Body of pancreas (tissue), 4 donors: ENCODE measurements around the gene GPHA2.

Experiments used
- CTCF ChIP-seq, 7 experiments: fragments of 450-650 bp in 4 of 7; fragments of 200-600 bp in 3 of 7; sonication (generic) in 3 of 7; IDR thresholded peaks; one replicate each; pipeline ENCODE4 v1.5.1; 2016 to 2019; ENCODE audit warnings: antibody characterized with exemption in 7 of 7
- POLR2A ChIP-seq, 3 donors: fragments of 450-650 bp; IDR thresholded peaks; one replicate each; pipeline ENCODE4 v1.6.1; 2016; ENCODE audit warnings: antibody characterized with exemption in 3 of 3, mild to moderate bottlenecking in 2 of 3

- TF ChIP-seq CTCF (IDR thresholded peaks at IDR 0.05) (no peak), POLR2A (IDR thresholded peaks at IDR 0.05) (no peak)
Measured at GRCh38 chr11:64921384-64921783, 14.3 kb downstream of the GPHA2 start.
